ENCODE measurements around the gene OAF.

GRCh38 chr11:120224972-120225909, 14.4 kb downstream of the OAF start:
- TF ChIP-seq CTCF (IDR thresholded peaks at IDR 0.05) (no peak), POLR2A (IDR thresholded peaks at IDR 0.05) (no peak)

Data from uterus (tissue), 2 donors.